Lower lobe of right lung (tissue), 2 donors: ENCODE results near the gene OLIG1. TPM values are rescaled to one million over a fixed set of nuclear protein-coding genes. Genes with fewer than 3 reads are reported as not detected.

ENCODE experiments used
- ATAC-seq, 2 donors: fragments of 200-7000 bp; cut with Tn5 transposase; one replicate each; pipeline ENCODE4 v1.9.1; 2020 to 2022; ENCODE audit warnings: mild to moderate bottlenecking in 2 of 2, moderate library complexity in 2 of 2
- DNase-seq: peaks from one replicate; pipeline ENCODE4 v3.0.0-alpha.2; 2020
- H3K27ac ChIP-seq: fragments of 200-600 bp; one replicate; pipeline ENCODE4 v1.8.0; 2022
- H3K27me3 ChIP-seq: fragments of 200-600 bp; one replicate; pipeline ENCODE4 v1.8.0; 2022; ENCODE audit warnings: low read depth
- H3K36me3 ChIP-seq: fragments of 200-600 bp; one replicate; pipeline ENCODE4 v1.8.0; 2022; ENCODE audit warnings: mild to moderate bottlenecking
- H3K4me1 ChIP-seq: fragments of 200-600 bp; one replicate; pipeline ENCODE4 v1.8.0; 2022
- H3K4me3 ChIP-seq: fragments of 200-600 bp; one replicate; pipeline ENCODE4 v1.8.0; 2022; ENCODE audit warnings: mild to moderate bottlenecking
- H3K9me3 ChIP-seq: fragments of 200-600 bp; one replicate; pipeline ENCODE4 v1.8.0; 2022
- intact Hi-C: fragments of 100-400 bp; cut with DNase I; formaldehyde crosslinking; loops from one replicate; pipeline ENCODE4 v1.11.0; 2022
- total RNA-seq: library from RNA; stranded (reverse); fragmentation: NEBNext Ultra II Directional; extraction: Animal tissue kit (Norgen Biotek cat#: 25700); gene quantifications from one replicate; pipeline ENCODE4 v1.2.1, GENCODE V29; 2021
- TF ChIP-seq, protein P1 (sequence below): fragments of 200-600 bp; IDR thresholded peaks from one replicate; pipeline ENCODE4 v1.8.0; 2022; ENCODE audit warnings: antibody characterized with exemption, mild to moderate bottlenecking
- donor health status: DM: no; HTN: yes; CAD: no; lungs with severe emphysema.

Gene OLIG1
- total RNA-seq, 1 donor from 2014 or later, result 0.59 TPM

DNA sequence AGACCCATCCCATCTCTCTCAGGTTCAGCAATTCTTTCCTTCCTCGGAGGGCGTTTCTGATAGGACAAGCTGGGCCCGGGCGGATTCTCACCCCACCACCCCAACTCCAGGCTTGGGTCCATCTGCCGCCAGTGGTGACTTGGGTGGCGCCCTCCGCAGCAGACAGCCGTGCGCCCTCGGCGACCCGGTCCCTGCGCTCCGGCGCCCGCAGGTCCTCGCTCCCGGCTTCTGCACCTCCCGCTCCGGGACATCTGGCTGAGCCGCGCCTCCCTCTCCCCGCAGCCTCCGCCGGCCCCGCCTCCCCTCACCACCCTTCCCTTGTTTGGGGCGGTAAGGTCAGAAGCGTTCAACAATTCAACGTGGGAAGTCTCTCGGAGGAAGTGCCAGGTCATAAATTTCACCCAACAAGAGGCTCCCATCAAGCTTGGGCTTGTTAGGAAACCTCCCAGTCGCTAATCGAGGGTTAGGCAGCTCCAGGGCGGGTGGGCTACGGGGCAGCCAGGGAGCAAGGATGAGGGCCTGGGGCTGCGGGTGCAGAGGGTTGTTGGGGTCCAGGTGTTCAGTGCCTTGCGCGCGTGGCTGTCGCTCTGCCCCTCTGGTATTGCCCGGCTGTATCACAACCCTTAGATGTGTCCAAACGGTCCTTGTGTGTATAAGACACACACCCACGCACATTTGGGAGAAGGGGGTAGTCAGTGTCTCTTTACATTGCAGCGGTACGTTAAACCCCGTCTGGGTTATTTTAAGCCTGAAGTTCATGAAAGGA is 39.8 kb downstream of the OLIG1 start:
- ATAC-seq (peak; percentile 24 to 55), DNase-seq (no peak)
- TF ChIP-seq, protein P1, sequence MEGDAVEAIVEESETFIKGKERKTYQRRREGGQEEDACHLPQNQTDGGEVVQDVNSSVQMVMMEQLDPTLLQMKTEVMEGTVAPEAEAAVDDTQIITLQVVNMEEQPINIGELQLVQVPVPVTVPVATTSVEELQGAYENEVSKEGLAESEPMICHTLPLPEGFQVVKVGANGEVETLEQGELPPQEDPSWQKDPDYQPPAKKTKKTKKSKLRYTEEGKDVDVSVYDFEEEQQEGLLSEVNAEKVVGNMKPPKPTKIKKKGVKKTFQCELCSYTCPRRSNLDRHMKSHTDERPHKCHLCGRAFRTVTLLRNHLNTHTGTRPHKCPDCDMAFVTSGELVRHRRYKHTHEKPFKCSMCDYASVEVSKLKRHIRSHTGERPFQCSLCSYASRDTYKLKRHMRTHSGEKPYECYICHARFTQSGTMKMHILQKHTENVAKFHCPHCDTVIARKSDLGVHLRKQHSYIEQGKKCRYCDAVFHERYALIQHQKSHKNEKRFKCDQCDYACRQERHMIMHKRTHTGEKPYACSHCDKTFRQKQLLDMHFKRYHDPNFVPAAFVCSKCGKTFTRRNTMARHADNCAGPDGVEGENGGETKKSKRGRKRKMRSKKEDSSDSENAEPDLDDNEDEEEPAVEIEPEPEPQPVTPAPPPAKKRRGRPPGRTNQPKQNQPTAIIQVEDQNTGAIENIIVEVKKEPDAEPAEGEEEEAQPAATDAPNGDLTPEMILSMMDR, result no peak
- Histone ChIP-seq H3K27me3 (peaks cover 64% of the 10 kb centered on the region), H3K9me3 (no peaks in the 10 kb centered on the region), H3K4me1 (no peaks in the 10 kb centered on the region), H3K27ac (no peak overlapping the region), H3K4me3 (no peak overlapping the region), H3K36me3 (no peaks in the 10 kb centered on the region)
- intact Hi-C loops, result no loop called here

DNA sequence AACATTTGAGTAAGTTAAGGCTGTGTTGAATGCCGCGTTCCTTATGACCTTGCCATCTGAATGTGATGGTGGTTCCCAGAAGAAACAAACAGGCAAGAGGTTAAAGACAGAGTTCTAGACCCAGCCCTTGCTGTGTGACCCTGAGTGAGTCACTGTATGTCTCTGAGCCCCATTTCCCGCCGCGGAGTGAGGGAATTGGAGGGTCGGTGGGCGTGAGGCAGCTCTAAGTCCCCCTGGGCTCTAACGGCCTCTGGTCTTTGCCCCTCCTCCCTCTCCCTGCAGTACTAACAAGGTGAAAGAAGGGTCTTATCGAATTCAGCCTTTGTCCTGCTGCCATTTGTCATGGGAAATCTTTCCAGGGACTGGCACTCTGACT is 40.4 kb downstream of the OLIG1 start:
- intact Hi-C loops, result no loop called here
- no peaks in the 10 kb centered on the region for H3K4me1 ChIP-seq
- peaks cover 66% of the 10 kb centered on the region for H3K27me3 ChIP-seq
- ATAC-seq (no peak), DNase-seq (no peak)
- no peaks in the 10 kb centered on the region for H3K36me3 ChIP-seq
- H3K27ac ChIP-seq, result no peak overlapping the region
- no peak overlapping the region for H3K4me3 ChIP-seq
- no peaks in the 10 kb centered on the region for H3K9me3 ChIP-seq
- TF ChIP-seq, protein P1, result no peak

DNA sequence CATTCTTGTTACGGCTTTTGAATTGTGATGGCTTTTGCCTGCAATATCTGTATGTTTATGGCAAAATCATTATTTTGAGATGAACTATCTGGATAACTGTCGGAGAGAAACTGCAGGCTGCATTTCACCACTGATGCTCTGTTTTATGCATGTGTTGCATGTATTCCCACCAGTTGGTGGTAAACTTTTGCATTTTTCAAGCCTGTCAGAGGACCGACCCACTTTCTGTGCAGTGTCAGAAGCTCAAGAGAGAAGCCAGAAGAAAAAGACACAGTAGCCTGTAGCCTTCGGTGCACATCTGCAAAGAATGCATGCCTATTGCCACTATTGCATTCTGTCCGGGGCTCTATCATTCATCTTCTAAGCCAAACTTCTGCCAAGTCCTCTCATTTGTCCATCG is 41.6 kb downstream of the OLIG1 start:
- H3K27ac ChIP-seq, result no peak overlapping the region
- H3K27me3 ChIP-seq, result peaks cover 66% of the 10 kb centered on the region
- no peaks in the 10 kb centered on the region for H3K9me3 ChIP-seq
- no peaks in the 10 kb centered on the region for H3K36me3 ChIP-seq
- DNase-seq, result no peak
- intact Hi-C loops, result no loop called here
- H3K4me3 ChIP-seq, result no peak overlapping the region
- no peaks in the 10 kb centered on the region for H3K4me1 ChIP-seq
- ATAC-seq, result no peak
- TF ChIP-seq, protein P1, result no peak

GRCh38 chr21:33112151-33112550 is 42.2 kb downstream of the OLIG1 start:
- Histone ChIP-seq H3K4me1 (no peaks in the 10 kb centered on the region), H3K27me3 (peaks cover 66% of the 10 kb centered on the region), H3K4me3 (no peak overlapping the region), H3K27ac (no peak overlapping the region), H3K9me3 (no peaks in the 10 kb centered on the region), H3K36me3 (no peaks in the 10 kb centered on the region)
- DNase-seq (no peak), ATAC-seq (no peak)
- TF ChIP-seq, protein P1, result no peak
- intact Hi-C loops, result no loop called here

DNA sequence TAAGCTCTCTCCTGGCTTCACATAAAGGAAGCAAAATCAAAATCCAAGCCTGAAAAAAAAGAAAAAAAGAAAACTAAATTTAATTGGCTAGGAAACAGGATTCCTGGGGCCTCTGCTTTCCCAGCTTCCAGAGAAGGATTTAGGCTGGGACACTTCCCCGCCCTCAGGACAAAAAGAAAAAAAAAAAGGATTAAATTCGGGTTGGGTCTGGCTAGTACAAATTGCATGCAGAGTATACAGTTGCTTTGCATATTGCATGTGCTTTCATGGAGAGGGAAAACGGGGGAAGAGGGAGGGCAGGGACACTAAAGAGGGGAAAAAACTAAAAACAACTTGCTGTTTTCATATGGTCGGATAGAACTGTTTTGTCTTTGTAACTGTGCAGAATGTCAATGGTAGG is 42.7 kb downstream of the OLIG1 start:
- TF ChIP-seq, protein P1, result no peak
- ATAC-seq, result no peak
- DNase-seq, result no peak
- Histone ChIP-seq H3K36me3 (no peaks in the 10 kb centered on the region), H3K4me3 (no peak overlapping the region), H3K27me3 (peaks cover 66% of the 10 kb centered on the region), H3K9me3 (no peaks in the 10 kb centered on the region), H3K4me1 (no peaks in the 10 kb centered on the region), H3K27ac (no peak overlapping the region)
- intact Hi-C loops, result no loop called here
